WTC11 (cell line): Measurements from ENCODE around the gene SPRED1. TPM values are rescaled to one million over a fixed set of nuclear protein-coding genes. Genes with fewer than 3 reads are reported as not detected.

Experiments used
- ATAC-seq: fragments of 200-7000 bp; cut with Tn5 transposase; 2 replicates; pipeline ENCODE4 v1.10.0; 2021; ENCODE audit warnings: mild to moderate bottlenecking, moderate library complexity
- CTCF ChIA-PET: fragments of 300-600 bp; sonication (Branson Sonifier 250); formaldehyde crosslinking; loops from one replicate; lab custom pipeline; 2021; ENCODE audit warnings: antibody characterized with exemption; lab: Charles Lee
- POLR2A ChIA-PET: fragments of 350-600 bp; sonication (Branson Sonifier 250); formaldehyde crosslinking; loops from one replicate; lab custom pipeline; 2021; ENCODE audit warnings: antibody characterized with exemption; lab: Charles Lee
- DNase-seq: peaks from one replicate; pipeline ENCODE4 v3.0.0; 2021; ENCODE audit warnings: low spot score
- H3K27ac Mint-ChIP-seq: 2 replicates; pipeline ENCODE4 v1.8.0; 2021; ENCODE audit warnings: mixed read lengths
- H3K27me3 Mint-ChIP-seq: 2 replicates; pipeline ENCODE4 v1.8.0; 2021; ENCODE audit warnings: low read depth, mild to moderate bottlenecking, moderate library complexity, mixed read lengths
- H3K36me3 Mint-ChIP-seq: 2 replicates; pipeline ENCODE4 v1.8.0; 2021; ENCODE audit warnings: mixed read lengths
- H3K4me1 Mint-ChIP-seq: 2 replicates; pipeline ENCODE4 v1.8.0; 2022; ENCODE audit warnings: mixed read lengths
- H3K4me3 Mint-ChIP-seq: 2 replicates; pipeline ENCODE4 v1.8.0; 2021; ENCODE audit warnings: mild to moderate bottlenecking, moderate library complexity, mixed read lengths
- H3K9me3 Mint-ChIP-seq: 2 replicates; pipeline ENCODE4 v1.8.0; 2021; ENCODE audit warnings: mixed read lengths
- ESRRA ChIP-seq: sonication (generic); formaldehyde crosslinking; IDR thresholded peaks from 2 replicates; pipeline ENCODE4 v1.8.1; 2022; ENCODE audit warnings: mild to moderate bottlenecking, missing genetic modification reagents, borderline replicate concordance
- GRHL2 ChIP-seq: fragments of 250-450 bp; sonication (Bioruptor Pico); IDR thresholded peaks from 2 replicates; pipeline ENCODE4 v1.8.0; 2022; ENCODE audit warnings: mild to moderate bottlenecking, moderate library complexity; ENCODE audit not compliant: insufficient replicate concordance, severe bottlenecking
- GTF2I ChIP-seq: fragments of 250-450 bp; sonication (Bioruptor Pico); conservative IDR thresholded peaks from 2 replicates; pipeline ENCODE4 v1.4.0; 2021; ENCODE audit warnings: mild to moderate bottlenecking
- JUN ChIP-seq: sonication (generic); formaldehyde crosslinking; IDR thresholded peaks from 2 replicates; pipeline ENCODE4 v1.8.0; 2023; ENCODE audit warnings: mild to moderate bottlenecking, missing genetic modification reagents
- KAT7 ChIP-seq: sonication (generic); formaldehyde crosslinking; IDR thresholded peaks from 2 replicates; pipeline ENCODE4 v1.8.1; 2023; ENCODE audit warnings: missing genetic modification reagents, mild to moderate bottlenecking, borderline replicate concordance
- MXD4 ChIP-seq: fragments of 250-450 bp; sonication (Bioruptor Pico); IDR thresholded peaks from 2 replicates; pipeline ENCODE4 v1.8.0; 2021; ENCODE audit warnings: mild to moderate bottlenecking, moderate library complexity, borderline replicate concordance
- MYBL2 ChIP-seq: sonication (generic); formaldehyde crosslinking; IDR thresholded peaks from 2 replicates; pipeline ENCODE4 v1.8.1; 2023; ENCODE audit warnings: mild to moderate bottlenecking, moderate library complexity, missing genetic modification reagents
- NR3C1 ChIP-seq: sonication (generic); formaldehyde crosslinking; conservative IDR thresholded peaks from 2 replicates; pipeline ENCODE4 v1.8.1; 2023; ENCODE audit warnings: low read depth, mild to moderate bottlenecking, missing genetic modification reagents
- OVOL2 ChIP-seq: fragments of 250-450 bp; sonication (Bioruptor Pico); IDR thresholded peaks from 2 replicates; pipeline ENCODE4 v1.9.0; 2021; ENCODE audit warnings: mild to moderate bottlenecking, borderline replicate concordance
- RELA ChIP-seq: sonication (generic); formaldehyde crosslinking; IDR thresholded peaks from 2 replicates; pipeline ENCODE4 v1.8.1; 2022; ENCODE audit warnings: missing genetic modification reagents, mild to moderate bottlenecking, borderline replicate concordance
- SOX15 ChIP-seq: fragments of 250-450 bp; sonication (Bioruptor Pico); IDR thresholded peaks from 2 replicates; pipeline ENCODE4 v1.9.0; 2021; ENCODE audit warnings: mild to moderate bottlenecking
- TEAD4 ChIP-seq: sonication (generic); formaldehyde crosslinking; IDR thresholded peaks from 2 replicates; pipeline ENCODE4 v1.8.0; 2022; ENCODE audit warnings: mild to moderate bottlenecking, missing genetic modification reagents
- ZNF121 ChIP-seq: sonication (generic); formaldehyde crosslinking; IDR thresholded peaks from 2 replicates; pipeline ENCODE4 v1.8.0; 2023; ENCODE audit warnings: missing genetic modification reagents
- ZNF138 ChIP-seq: sonication (generic); formaldehyde crosslinking; conservative IDR thresholded peaks from 2 replicates; pipeline ENCODE4 v1.8.1; 2022; ENCODE audit warnings: mild to moderate bottlenecking, moderate library complexity, missing genetic modification reagents
- ZNF232 ChIP-seq: sonication (generic); formaldehyde crosslinking; IDR thresholded peaks from 2 replicates; pipeline ENCODE4 v1.8.0; 2022; ENCODE audit warnings: mild to moderate bottlenecking, missing genetic modification reagents
- ZNF396 ChIP-seq: fragments of 250-450 bp; sonication (Bioruptor Pico); IDR thresholded peaks from 2 replicates; pipeline ENCODE4 v1.8.0; 2021; ENCODE audit warnings: mild to moderate bottlenecking, moderate library complexity, borderline replicate concordance
- ZNF416 ChIP-seq: fragments of 250-450 bp; sonication (Bioruptor Pico); IDR thresholded peaks from 2 replicates; pipeline ENCODE4 v1.9.0; 2021; ENCODE audit warnings: mild to moderate bottlenecking, inconsistent platforms
- total RNA-seq: library from RNA; stranded (reverse); gene quantifications from 3 replicates; pipeline ENCODE4 v1.2.3, GENCODE V29; 2021
- TF ChIP-seq, protein P1 (sequence below): sonication (generic); formaldehyde crosslinking; IDR thresholded peaks from 2 replicates; pipeline ENCODE4 v1.8.0; 2023; ENCODE audit warnings: missing genetic modification reagents, mild to moderate bottlenecking, borderline replicate concordance
- TF ChIP-seq, protein P2 (sequence below): sonication (generic); formaldehyde crosslinking; IDR thresholded peaks from 2 replicates; pipeline ENCODE4 v1.8.1; 2022; ENCODE audit warnings: low read depth, mild to moderate bottlenecking, moderate library complexity, missing genetic modification reagents, borderline replicate concordance
- TF ChIP-seq, protein P3 (sequence below): fragments of 250-450 bp; sonication (Bioruptor Pico); IDR thresholded peaks from 2 replicates; pipeline ENCODE4 v1.9.0; 2021; ENCODE audit warnings: moderate library complexity, mild to moderate bottlenecking, inconsistent platforms, borderline replicate concordance
- TF ChIP-seq, protein P4 (sequence below): fragments of 200-600 bp; IDR thresholded peaks from 2 replicates; pipeline ENCODE4 v1.8.0; 2022; ENCODE audit warnings: antibody characterized with exemption

SPRED1 gene
- total RNA-seq, 1 experiment from 2014 or later: 35.9 TPM

DNA sequence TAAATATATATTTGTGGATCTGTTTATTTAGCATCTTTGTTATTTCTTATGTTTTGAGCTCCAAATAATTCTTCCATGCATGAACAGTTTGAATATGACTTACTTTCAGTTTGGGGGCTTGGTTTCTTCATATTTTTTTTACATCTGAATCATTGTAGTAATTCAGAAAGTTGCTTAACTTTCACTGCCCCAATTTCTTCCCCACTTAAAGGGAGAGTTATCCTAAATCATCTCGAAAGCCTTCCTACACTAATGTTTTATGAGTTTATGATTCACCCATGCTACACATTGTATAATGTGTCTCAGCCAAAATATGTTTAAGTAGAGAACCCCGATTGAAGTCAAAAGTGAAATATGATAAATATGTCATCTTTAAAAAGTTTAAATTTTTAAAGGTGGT, 47.8 kb downstream of the SPRED1 start (continued):
- no peak for TF ChIP-seq NR3C1
- TF ChIP-seq ZNF121: no peak
- TF ChIP-seq, protein P1, sequence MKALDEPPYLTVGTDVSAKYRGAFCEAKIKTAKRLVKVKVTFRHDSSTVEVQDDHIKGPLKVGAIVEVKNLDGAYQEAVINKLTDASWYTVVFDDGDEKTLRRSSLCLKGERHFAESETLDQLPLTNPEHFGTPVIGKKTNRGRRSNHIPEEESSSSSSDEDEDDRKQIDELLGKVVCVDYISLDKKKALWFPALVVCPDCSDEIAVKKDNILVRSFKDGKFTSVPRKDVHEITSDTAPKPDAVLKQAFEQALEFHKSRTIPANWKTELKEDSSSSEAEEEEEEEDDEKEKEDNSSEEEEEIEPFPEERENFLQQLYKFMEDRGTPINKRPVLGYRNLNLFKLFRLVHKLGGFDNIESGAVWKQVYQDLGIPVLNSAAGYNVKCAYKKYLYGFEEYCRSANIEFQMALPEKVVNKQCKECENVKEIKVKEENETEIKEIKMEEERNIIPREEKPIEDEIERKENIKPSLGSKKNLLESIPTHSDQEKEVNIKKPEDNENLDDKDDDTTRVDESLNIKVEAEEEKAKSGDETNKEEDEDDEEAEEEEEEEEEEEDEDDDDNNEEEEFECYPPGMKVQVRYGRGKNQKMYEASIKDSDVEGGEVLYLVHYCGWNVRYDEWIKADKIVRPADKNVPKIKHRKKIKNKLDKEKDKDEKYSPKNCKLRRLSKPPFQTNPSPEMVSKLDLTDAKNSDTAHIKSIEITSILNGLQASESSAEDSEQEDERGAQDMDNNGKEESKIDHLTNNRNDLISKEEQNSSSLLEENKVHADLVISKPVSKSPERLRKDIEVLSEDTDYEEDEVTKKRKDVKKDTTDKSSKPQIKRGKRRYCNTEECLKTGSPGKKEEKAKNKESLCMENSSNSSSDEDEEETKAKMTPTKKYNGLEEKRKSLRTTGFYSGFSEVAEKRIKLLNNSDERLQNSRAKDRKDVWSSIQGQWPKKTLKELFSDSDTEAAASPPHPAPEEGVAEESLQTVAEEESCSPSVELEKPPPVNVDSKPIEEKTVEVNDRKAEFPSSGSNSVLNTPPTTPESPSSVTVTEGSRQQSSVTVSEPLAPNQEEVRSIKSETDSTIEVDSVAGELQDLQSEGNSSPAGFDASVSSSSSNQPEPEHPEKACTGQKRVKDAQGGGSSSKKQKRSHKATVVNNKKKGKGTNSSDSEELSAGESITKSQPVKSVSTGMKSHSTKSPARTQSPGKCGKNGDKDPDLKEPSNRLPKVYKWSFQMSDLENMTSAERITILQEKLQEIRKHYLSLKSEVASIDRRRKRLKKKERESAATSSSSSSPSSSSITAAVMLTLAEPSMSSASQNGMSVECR (CRISPR knock-in tag): no peak

DNA sequence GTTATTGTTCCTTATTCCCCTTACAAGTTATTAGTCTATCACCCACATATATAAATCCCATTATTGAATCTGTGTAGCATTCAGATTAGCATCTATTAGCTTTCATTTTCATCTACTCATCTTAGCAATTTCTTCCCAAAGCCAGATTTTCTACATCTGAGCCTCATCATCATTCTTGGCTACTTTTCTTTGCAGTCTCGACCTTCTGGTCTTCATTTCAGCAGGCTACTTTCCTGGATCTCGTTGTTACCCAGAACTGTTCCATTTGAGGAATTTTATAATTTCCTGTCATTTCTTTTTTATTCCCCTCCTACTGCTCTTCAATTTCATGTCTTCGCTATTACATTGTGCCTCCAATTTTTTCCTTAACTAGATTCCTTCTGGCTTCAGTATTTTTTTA, 51.8 kb downstream of the SPRED1 start:
- H3K27ac Mint-ChIP-seq: no peak overlapping the region
- DNase-seq (no peak), ATAC-seq (no peak)
- CTCF ChIA-PET: no interaction called here
- no peaks in the 10 kb centered on the region for H3K27me3 Mint-ChIP-seq
- peaks cover 50% of the 10 kb centered on the region for H3K4me1 Mint-ChIP-seq
- no peaks in the 10 kb centered on the region for H3K9me3 Mint-ChIP-seq
- POLR2A ChIA-PET: interaction anchor here (0.6 to 1.3 kb wide), 2 partner anchors 41 to 53 kb away, joined by 3 to 4 read pairs; no protein-coding TSS in a partner anchor
- no peak overlapping the region for H3K4me3 Mint-ChIP-seq
- peaks cover 22% of the 10 kb centered on the region for H3K36me3 Mint-ChIP-seq
- TF ChIP-seq GTF2I (CRISPR knock-in tag): no peak
- TF ChIP-seq ZNF232: no peak
- no peak for TF ChIP-seq MYBL2 (CRISPR knock-in tag)
- no peak for TF ChIP-seq ZNF416 (CRISPR knock-in tag)
- no peak for TF ChIP-seq ZNF138
- no peak for TF ChIP-seq ZNF396 (CRISPR knock-in tag)
- no peak for TF ChIP-seq RELA (CRISPR knock-in tag)
- TF ChIP-seq, all 79 proteins: peak for 0

DNA sequence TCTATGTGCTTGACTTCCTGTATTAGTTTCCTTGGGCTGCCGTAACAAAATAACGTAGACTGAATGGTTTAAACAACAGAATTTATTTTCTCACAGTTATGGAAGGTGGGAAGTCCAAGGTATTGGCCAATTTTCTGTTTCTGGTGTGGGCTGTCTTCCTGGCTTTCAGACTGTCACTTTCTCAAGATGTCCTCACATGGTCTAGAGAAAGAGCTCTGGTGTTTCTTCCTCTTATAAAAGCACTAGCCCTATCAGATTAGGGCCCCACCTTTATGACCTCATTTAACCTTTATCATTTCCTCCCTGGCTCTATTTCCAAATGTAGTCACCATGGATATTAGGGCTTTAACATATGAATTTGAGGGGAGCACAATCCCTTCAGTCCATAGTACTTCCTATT, 54.6 kb downstream of the SPRED1 start:
- Mint-ChIP-seq H3K4me1 (peaks cover 54% of the 10 kb centered on the region), H3K27ac (no peak overlapping the region; the same call in 1 of the 2 replicates), H3K9me3 (no peaks in the 10 kb centered on the region), H3K4me3 (no peak overlapping the region), H3K36me3 (peaks cover 20% of the 10 kb centered on the region), H3K27me3 (no peaks in the 10 kb centered on the region)
- ATAC-seq: no peak
- TF ChIP-seq JUN (CRISPR knock-in tag) (no peak), MXD4 (CRISPR knock-in tag) (no peak), ESRRA (CRISPR knock-in tag) (no peak), KAT7 (CRISPR knock-in tag) (no peak), GRHL2 (CRISPR knock-in tag) (no peak), TEAD4 (no peak), ZNF138 (no peak), NR3C1 (no peak), SOX15 (CRISPR knock-in tag) (no peak), OVOL2 (CRISPR knock-in tag) (no peak)
- TF ChIP-seq, protein P2, sequence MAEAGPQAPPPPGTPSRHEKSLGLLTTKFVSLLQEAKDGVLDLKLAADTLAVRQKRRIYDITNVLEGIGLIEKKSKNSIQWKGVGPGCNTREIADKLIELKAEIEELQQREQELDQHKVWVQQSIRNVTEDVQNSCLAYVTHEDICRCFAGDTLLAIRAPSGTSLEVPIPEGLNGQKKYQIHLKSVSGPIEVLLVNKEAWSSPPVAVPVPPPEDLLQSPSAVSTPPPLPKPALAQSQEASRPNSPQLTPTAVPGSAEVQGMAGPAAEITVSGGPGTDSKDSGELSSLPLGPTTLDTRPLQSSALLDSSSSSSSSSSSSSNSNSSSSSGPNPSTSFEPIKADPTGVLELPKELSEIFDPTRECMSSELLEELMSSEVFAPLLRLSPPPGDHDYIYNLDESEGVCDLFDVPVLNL: no peak
- TF ChIP-seq, protein P3, sequence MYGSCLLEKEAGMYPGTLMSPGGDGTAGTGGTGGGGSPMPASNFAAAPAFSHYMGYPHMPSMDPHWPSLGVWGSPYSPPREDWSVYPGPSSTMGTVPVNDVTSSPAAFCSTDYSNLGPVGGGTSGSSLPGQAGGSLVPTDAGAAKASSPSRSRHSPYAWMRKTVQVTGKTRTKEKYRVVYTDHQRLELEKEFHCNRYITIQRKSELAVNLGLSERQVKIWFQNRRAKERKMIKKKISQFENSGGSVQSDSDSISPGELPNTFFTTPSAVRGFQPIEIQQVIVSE: no peak
- TF ChIP-seq, protein P4, sequence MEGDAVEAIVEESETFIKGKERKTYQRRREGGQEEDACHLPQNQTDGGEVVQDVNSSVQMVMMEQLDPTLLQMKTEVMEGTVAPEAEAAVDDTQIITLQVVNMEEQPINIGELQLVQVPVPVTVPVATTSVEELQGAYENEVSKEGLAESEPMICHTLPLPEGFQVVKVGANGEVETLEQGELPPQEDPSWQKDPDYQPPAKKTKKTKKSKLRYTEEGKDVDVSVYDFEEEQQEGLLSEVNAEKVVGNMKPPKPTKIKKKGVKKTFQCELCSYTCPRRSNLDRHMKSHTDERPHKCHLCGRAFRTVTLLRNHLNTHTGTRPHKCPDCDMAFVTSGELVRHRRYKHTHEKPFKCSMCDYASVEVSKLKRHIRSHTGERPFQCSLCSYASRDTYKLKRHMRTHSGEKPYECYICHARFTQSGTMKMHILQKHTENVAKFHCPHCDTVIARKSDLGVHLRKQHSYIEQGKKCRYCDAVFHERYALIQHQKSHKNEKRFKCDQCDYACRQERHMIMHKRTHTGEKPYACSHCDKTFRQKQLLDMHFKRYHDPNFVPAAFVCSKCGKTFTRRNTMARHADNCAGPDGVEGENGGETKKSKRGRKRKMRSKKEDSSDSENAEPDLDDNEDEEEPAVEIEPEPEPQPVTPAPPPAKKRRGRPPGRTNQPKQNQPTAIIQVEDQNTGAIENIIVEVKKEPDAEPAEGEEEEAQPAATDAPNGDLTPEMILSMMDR: no peak
- ChIA-PET CTCF (no interaction called here), POLR2A (no interaction called here)
- no peak for DNase-seq
